Right lobe of liver (tissue), 6 donors: ENCODE results near the gene RIMBP2. TPM values are rescaled to one million over a fixed set of nuclear protein-coding genes. Genes with fewer than 3 reads are reported as not detected.
"Not testable (repeated sequence)": the region's sequence is repeated elsewhere in the genome, so short reads cannot be mapped to it uniquely, and the experiment has no call there.

ENCODE experiments used
- ATAC-seq, 4 donors: fragments of 200-7000 bp; cut with Tn5 transposase; one replicate each; pipeline ENCODE4 v1.9.1; 2020; ENCODE audit warnings: mild to moderate bottlenecking in 4 of 4, moderate library complexity in 4 of 4
- DNase-seq, 3 donors: peaks; one replicate each; pipeline ENCODE4 v3.0.0-alpha.2; 2020
- H3K27ac ChIP-seq, 3 donors: fragments of 200-600 bp; one replicate each; pipeline ENCODE4 v1.8.0; 2022
- H3K27me3 ChIP-seq, 2 donors: fragments of 200-600 bp; one replicate each; pipeline ENCODE4 v1.8.0; 2022
- H3K36me3 ChIP-seq, 4 donors: fragments of 200-600 bp; sonication (generic) in 1 of 4; one replicate each; pipeline versions ENCODE4 v1.5.1 to v1.8.0; 2017 to 2022; ENCODE audit warnings: control low read depth in 1 of 4
- H3K4me1 ChIP-seq, 4 donors: fragments of 200-600 bp; sonication (generic) in 1 of 4; one replicate each; pipeline versions ENCODE4 v1.5.1 to v1.8.0; 2017 to 2022; ENCODE audit warnings: control low read depth in 1 of 4
- H3K4me3 ChIP-seq, 3 donors: fragments of 200-600 bp; one replicate each; pipeline ENCODE4 v1.8.0; 2022
- H3K9me3 ChIP-seq, 4 donors: fragments of 200-600 bp; sonication (generic) in 1 of 4; one replicate each; pipeline versions ENCODE4 v1.5.1 to v1.8.0; 2017 to 2022; ENCODE audit warnings: control low read depth in 1 of 4
- POLR2A ChIP-seq: fragments of 450-650 bp; IDR thresholded peaks from one replicate; pipeline ENCODE4 v1.6.1; 2017; ENCODE audit warnings: antibody characterized with exemption, mild to moderate bottlenecking
- WGBS: methylation state at CpG from one replicate; pipeline ENCODE4 v1.1.6; 2018; ENCODE audit warnings: low coverage, low lambda C conversion rate; ENCODE audit not compliant: insufficient coverage; ENCODE audit errors: missing lambda C conversion rate; 5-methylcytosine and 5-hydroxymethylcytosine counted together
- intact Hi-C, 2 donors: fragments of 100-400 bp; cut with DNase I; formaldehyde crosslinking; loops; one replicate each; pipeline versions ENCODE4 v1.11.2 to v1.14.1; 2022
- total RNA-seq, 6 experiments: library from RNA; depleted of rRNA in 2 of 6; stranded (reverse); fragments of >200 nt in 2 of 6; fragmentation: NEBNext Ultra II Directional in 3 of 6; extraction: Animal tissue kit (Norgen Biotek cat#: 25700) in 3 of 6; gene quantifications; one replicate each; pipeline versions ENCODE4 v1.1.0 to v1.2.4, GENCODE V29; 2016 to 2023
- TF ChIP-seq, protein P1 (sequence below), 4 donors: fragments of 200-600 bp in 3 of 4; fragments of 450-650 bp in 1 of 4; IDR thresholded peaks; one replicate each; pipeline versions ENCODE4 v1.5.1 to v1.8.0; 2016 to 2022; ENCODE audit warnings: antibody characterized with exemption in 4 of 4, mild to moderate bottlenecking in 2 of 4
- donor health status: DM: no; HTN: yes; CAD: no.
- donor health status: DM: no; HTN: no; CAD: no.
- donor health status: DM: no; HTN: no; CAD: no.
- donor health status: DM: no; HTN: yes; CAD: no.
- donor health status: DM: no; HTN: yes; CAD: no.

Gene RIMBP2
- total RNA-seq, 6 experiments from 2014 or later, result 0.04 to 0.19 TPM; not detected in 4

DNA sequence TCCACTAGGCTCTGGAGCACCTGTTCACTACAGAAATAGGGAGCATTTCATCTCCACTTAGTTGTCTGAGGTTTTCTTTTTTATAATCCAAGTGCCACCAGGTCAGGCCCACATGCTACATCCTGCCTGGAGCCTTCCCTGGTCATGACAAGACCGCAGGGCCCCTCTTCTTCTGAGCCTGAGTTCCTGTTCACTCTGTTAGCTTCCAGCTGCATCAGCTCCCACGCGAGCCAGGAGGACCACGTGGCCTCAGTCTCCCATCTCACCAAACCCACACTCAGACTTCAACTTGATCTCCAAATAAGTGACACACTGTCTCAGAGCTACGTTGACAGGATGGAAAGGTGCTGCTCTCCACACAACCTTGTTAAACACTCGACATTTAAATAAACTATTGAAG is 21.0 kb downstream of the RIMBP2 start:
- intact Hi-C loops, result no loop called here
- no peak for DNase-seq

DNA sequence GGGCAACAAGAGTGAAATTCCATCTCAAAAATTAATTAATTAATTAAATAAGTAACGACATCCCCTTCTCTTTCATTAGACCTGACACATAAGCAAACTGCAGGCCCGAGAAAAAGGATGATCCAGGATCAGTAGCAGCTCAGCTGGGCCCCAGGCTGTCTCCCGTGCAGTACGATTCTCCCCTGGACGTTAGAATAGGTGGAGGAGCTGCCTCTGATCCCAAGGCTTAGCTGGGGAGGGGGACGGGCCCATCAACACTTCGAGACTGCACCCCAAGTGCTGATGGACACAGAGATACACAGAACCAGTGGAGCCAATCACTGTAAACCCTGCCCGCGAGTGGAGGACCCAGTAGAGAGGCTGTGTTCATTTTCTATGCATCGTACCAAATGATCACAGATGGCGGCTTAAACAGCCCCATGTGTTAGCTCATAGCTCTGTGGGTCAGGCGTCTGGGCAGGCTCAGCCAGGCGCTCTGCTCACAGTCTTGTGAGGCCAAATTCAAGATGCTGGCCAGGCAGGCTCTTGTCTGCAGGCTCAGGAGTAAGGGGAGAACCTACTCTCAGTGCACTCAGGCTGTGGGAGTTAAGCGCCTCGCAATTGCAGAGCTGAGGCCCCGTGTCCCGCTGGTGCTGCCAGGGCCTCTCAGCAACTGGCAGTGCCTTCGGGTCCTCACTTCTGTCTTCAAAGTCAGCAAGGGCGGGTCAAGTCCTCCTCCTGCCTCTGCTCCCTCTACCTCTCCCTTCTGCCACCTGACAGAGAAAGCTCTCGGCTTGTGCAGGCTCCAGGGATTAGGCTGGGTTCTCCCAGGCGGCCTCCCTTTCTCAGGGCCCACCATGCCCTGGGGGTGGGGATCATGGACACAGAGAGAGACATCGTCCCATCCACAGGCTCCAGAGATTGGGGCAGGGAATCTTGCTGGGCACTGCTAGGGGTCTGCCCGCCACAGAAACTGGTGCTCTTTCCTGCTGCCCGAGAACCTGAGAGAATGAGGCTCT is 26.4 kb downstream of the RIMBP2 start:
- H3K4me3 ChIP-seq, result no peak overlapping the region
- TF ChIP-seq, protein P1, sequence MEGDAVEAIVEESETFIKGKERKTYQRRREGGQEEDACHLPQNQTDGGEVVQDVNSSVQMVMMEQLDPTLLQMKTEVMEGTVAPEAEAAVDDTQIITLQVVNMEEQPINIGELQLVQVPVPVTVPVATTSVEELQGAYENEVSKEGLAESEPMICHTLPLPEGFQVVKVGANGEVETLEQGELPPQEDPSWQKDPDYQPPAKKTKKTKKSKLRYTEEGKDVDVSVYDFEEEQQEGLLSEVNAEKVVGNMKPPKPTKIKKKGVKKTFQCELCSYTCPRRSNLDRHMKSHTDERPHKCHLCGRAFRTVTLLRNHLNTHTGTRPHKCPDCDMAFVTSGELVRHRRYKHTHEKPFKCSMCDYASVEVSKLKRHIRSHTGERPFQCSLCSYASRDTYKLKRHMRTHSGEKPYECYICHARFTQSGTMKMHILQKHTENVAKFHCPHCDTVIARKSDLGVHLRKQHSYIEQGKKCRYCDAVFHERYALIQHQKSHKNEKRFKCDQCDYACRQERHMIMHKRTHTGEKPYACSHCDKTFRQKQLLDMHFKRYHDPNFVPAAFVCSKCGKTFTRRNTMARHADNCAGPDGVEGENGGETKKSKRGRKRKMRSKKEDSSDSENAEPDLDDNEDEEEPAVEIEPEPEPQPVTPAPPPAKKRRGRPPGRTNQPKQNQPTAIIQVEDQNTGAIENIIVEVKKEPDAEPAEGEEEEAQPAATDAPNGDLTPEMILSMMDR (IDR thresholded peaks at IDR 0.05), result no peak
- no peak for TF ChIP-seq POLR2A
- H3K27me3 ChIP-seq, result no peaks in the 10 kb centered on the region
- no peaks in the 10 kb centered on the region for H3K36me3 ChIP-seq
- no peak overlapping the region for H3K27ac ChIP-seq
- intact Hi-C loops, result no loop called here
- no peaks in the 10 kb centered on the region for H3K4me1 ChIP-seq
- 63% methylated on average over 14 of the region's 24 CpGs for WGBS
- H3K9me3 ChIP-seq, result no peaks in the 10 kb centered on the region
- ATAC-seq (no peak), DNase-seq (no peak)

More for the DNA sequence above, 21.0 kb downstream of the RIMBP2 start:
- H3K9me3 ChIP-seq, result no peaks in the 10 kb centered on the region
- no peak for ATAC-seq
- no peak overlapping the region for H3K4me3 ChIP-seq
- TF ChIP-seq POLR2A, result no peak
- TF ChIP-seq, protein P1 (IDR thresholded peaks at IDR 0.05), result no peak
- no peaks in the 10 kb centered on the region for H3K36me3 ChIP-seq
- no peaks in the 10 kb centered on the region for H3K4me1 ChIP-seq
- H3K27ac ChIP-seq, result no peak overlapping the region
- H3K27me3 ChIP-seq, result no peaks in the 10 kb centered on the region
- WGBS, result 41% methylated on average over 3 of the region's 6 CpGs

DNA sequence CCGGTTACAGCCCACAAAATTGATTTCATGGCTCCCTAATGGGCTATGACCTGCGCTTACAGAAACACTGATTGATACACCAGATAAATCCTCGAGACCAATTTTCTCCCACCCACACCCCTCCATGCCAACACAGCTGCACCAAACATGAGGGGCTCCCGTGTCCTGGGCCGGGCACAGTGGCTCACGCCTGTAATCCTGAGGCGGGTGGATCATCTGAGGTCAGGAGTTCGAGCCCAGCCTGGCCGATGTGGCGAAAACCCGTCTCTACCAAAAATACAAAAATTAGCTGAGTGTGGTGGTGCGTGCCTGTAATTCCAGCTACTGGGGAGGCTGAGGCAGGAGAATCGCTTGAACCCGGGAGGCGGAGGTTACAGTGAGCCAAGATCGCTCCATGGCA is 27.1 kb downstream of the RIMBP2 start:
- not testable (repeated sequence) for ATAC-seq

DNA sequence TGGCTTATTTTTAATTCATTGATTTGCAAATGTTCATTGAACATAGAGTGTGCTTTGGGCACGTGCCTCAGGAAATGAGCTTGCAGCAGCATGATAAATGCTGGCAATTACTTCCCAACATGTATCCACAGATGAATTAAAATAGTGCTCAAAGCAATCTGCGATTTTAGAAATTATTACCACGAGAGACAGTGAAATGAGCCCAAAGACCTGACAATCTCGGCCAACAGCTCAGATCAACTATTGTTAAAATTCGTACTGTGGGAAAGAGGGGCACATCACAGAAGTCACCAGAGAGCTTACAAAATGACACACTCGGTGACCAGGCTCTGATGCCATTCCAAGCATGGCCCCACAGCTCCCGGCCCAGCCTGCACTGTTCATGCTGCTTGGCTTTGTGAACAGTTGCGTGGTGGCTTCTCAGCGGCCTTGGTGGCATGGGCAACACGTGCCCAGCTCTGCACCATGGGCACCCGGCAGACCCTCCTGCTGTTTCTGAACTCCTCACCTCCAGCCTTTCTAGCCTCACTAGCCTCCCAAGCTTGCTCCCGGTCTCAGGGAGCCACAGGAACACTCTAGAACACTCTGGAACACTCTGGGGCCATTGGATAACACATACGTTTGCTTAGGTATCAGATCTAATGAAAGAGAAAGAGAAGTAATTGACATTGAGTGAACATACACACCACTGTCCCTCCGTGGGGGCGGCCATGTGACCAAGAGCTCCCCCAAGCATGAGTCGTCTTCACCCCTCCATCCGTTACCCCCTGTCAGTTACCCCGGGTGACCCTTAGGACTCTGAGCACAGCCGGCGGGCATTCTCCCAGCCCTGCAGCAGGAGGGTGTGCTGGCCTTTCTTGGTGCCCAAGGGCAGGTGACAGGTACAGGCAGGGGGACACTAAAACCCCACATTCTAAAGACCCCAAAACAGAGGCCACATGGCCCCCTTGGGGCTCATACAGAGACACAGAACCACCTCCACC is 28.0 kb downstream of the RIMBP2 start:
- H3K9me3 ChIP-seq, result no peaks in the 10 kb centered on the region
- no peaks in the 10 kb centered on the region for H3K27me3 ChIP-seq
- H3K36me3 ChIP-seq, result no peaks in the 10 kb centered on the region
- H3K4me1 ChIP-seq, result no peaks in the 10 kb centered on the region
- no peak for DNase-seq
- WGBS, result 65% methylated on average over 18 of the region's 20 CpGs
- intact Hi-C loops, result no loop called here
- no peak for ATAC-seq
- no peak overlapping the region for H3K27ac ChIP-seq
- TF ChIP-seq, protein P1 (IDR thresholded peaks at IDR 0.05), result no peak
- no peak overlapping the region for H3K4me3 ChIP-seq

More for the DNA sequence above, 27.1 kb downstream of the RIMBP2 start:
- H3K4me1 ChIP-seq, H3K36me3 ChIP-seq, H3K4me3 ChIP-seq, H3K27me3 ChIP-seq, DNase-seq, H3K27ac ChIP-seq, H3K9me3 ChIP-seq, intact Hi-C loops: not testable (repeated sequence)
- WGBS, result 76% methylated on average over 11 of the region's 16 CpGs
